T-helper 2 cell treated with Interferon-gamma antibody and Interleukin-4, amounts not matched to agents 5 μg/mL and 100 μg/mL, for 36 hours (primary cell): ENCODE data around the gene PCDHB10.
"Not testable (repeated sequence)": the region's sequence is repeated elsewhere in the genome, so short reads cannot be mapped to it uniquely, and the experiment has no call there.

Source experiments
- DNase-seq: peaks from one replicate; pipeline ENCODE4 v3.0.0; 2021; ENCODE audit warnings: low spot score
- H3K27ac Mint-ChIP-seq: one replicate; pipeline ENCODE4 v1.8.0; 2021; ENCODE audit warnings: mild to moderate bottlenecking, mixed read lengths
- H3K27me3 Mint-ChIP-seq: one replicate; pipeline ENCODE4 v1.8.0; 2021; ENCODE audit warnings: low read depth, mixed read lengths
- H3K36me3 Mint-ChIP-seq: one replicate; pipeline ENCODE4 v1.8.0; 2021; ENCODE audit warnings: low read depth, mixed read lengths
- H3K4me1 Mint-ChIP-seq: one replicate; pipeline ENCODE4 v1.8.0; 2021; ENCODE audit warnings: low read depth, mixed read lengths
- H3K4me3 Mint-ChIP-seq: one replicate; pipeline ENCODE4 v1.8.0; 2022; ENCODE audit warnings: mild to moderate bottlenecking, moderate library complexity, mixed read lengths
- H3K9me3 Mint-ChIP-seq: one replicate; pipeline ENCODE4 v1.8.0; 2021; ENCODE audit warnings: mixed read lengths

Gene PCDHB10

DNA sequence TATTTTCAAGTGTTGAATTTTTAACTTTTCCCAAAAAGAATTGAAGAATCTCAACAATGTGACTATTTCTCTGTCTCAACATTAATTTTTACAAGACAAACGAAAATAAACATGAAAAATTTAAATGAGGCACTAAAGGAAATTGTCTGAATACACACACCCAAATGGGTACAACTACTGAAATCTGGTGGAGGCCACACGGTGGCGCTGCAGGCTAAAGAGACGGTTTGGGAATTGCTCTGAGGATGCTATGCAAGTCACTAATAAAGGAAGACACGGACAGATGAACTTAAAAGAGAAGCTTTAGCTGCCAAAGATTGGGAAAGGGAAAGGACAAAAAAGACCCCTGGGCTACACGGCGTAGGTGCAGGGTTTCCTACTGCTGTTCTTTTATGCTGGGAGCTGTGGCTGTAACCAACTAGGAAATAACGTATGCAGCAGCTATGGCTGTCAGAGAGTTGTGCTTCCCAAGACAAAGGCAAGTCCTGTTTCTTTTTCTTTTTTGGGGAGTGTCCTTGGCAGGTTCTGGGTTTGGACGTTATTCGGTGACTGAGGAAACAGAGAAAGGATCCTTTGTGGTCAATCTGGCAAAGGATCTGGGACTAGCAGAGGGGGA lies at the start of gene PCDHB10:
Gene PCDHB10 (plus strand): TSS at position 244 of the 616 bp plus-strand sequence. CDS start 200 bp downstream, at position 444.
- Mint-ChIP-seq H3K4me1 (no peaks in the 10 kb centered on the region), H3K27me3 (no peaks in the 10 kb centered on the region), H3K4me3 (no peak within 1 kb of the TSS), H3K27ac (no peak within 1 kb of the TSS), H3K9me3 (peaks cover 37% of the 10 kb centered on the region), H3K36me3 (peaks cover 11% of the 10 kb centered on the region)
- no peak for DNase-seq

- DNase-seq = no peak
- H3K4me1 Mint-ChIP-seq = no peaks in the 10 kb centered on the region
Observed at GRCh38 chr5:141149812-141150211, 42.3 kb upstream of the PCDHB10 start, which contains the start of gene PCDHB6. PCDHB6 (plus strand) TSS chr5:141150057; CDS start chr5:141150258, 201 bp downstream.

DNA sequence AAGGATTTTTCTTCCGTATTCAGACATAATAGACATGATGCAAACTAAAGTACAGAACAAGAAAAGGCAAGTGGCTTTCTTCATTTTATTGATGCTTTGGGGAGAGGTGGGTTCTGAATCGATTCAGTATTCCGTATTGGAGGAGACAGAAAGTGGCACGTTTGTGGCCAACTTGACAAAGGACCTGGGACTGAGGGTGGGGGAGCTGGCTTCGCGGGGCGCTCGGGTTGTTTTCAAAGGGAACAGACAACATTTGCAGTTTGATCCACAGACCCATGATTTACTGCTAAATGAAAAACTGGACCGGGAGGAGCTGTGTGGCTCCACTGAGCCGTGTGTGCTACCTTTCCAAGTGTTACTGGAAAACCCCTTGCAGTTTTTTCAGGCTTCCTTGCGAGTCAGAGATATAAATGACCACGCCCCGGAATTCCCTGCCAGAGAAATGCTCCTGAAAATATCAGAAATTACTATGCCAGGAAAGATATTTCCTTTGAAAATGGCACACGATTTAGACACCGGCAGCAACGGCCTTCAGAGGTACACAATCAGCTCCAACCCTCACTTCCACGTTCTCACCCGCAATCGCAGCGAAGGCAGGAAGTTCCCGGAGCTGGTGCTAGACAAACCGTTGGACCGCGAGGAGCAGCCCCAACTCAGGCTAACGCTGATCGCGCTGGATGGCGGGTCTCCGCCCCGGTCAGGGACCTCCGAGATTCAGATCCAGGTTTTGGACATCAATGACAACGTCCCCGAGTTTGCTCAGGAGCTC lies 41.7 kb upstream of the PCDHB10 start:
- no peak for DNase-seq
- Mint-ChIP-seq H3K27me3 (no peaks in the 10 kb centered on the region), H3K27ac (no peak overlapping the region), H3K4me1 (no peaks in the 10 kb centered on the region), H3K36me3 (peaks cover 3% of the 10 kb centered on the region), H3K9me3 (peaks cover 39% of the 10 kb centered on the region), H3K4me3 (no peak overlapping the region)

More at GRCh38 chr5:141149812-141150211, 42.3 kb upstream of the PCDHB10 start, which contains the start of gene PCDHB6:
- Mint-ChIP-seq H3K36me3 (peaks cover 3% of the 10 kb centered on the region), H3K9me3 (peaks cover 37% of the 10 kb centered on the region), H3K27me3 (no peaks in the 10 kb centered on the region), H3K27ac (no peak within 1 kb of the TSS), H3K4me3 (no peak within 1 kb of the TSS)

DNA sequence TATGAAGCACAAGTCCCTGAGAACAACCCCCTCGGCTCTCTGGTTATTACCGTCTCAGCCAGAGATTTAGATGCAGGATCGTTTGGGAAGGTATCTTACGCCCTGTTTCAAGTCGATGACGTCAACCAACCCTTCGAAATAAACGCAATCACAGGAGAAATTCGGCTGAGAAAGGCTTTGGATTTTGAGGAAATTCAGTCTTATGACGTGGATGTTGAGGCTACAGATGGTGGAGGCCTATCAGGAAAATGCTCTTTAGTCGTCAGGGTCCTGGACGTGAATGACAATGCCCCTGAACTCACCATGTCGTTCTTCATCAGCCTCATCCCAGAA lies 41.2 kb upstream of the PCDHB10 start:
- Mint-ChIP-seq H3K4me1 (no peaks in the 10 kb centered on the region), H3K4me3 (no peak overlapping the region), H3K36me3 (peaks cover 3% of the 10 kb centered on the region), H3K9me3 (peaks cover 42% of the 10 kb centered on the region), H3K27ac (no peak overlapping the region), H3K27me3 (no peaks in the 10 kb centered on the region)
- no peak for DNase-seq

DNA sequence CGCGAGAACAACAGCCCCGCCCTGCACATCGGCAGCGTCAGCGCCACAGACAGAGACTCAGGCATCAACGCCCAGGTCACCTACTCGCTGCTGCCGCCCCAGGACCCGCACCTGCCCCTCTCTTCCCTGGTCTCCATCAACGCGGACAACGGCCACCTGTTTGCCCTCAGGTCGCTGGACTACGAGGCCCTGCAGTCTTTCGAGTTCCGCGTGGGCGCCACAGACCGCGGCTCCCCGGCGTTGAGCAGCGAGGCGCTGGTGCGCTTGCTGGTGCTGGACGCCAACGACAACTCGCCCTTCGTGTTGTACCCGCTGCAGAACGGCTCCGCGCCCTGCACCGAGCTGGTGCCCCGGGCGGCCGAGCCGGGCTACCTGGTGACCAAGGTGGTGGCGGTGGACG lies 40.5 kb upstream of the PCDHB10 start:
- peaks cover 49% of the 10 kb centered on the region for H3K9me3 Mint-ChIP-seq
- H3K36me3 Mint-ChIP-seq = not testable (repeated sequence)

DNA sequence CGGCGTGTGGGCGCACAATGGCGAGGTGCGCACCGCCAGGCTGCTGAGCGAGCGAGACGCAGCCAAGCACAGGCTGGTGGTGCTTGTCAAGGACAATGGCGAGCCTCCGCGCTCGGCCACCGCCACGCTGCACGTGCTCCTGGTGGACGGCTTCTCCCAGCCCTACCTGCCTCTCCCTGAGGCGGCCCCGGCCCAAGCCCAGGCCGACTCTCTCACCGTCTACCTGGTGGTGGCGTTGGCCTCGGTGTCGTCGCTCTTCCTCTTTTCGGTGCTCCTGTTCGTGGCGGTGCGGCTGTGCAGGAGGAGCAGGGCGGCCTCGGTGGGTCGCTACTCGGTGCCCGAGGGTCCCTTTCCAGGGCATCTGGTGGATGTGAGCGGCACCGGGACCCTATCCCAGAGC lies 40.1 kb upstream of the PCDHB10 start:
- not testable (repeated sequence) for DNase-seq

More for the DNA sequence above, 40.5 kb upstream of the PCDHB10 start:
- DNase-seq, H3K27ac Mint-ChIP-seq, H3K27me3 Mint-ChIP-seq, H3K4me3 Mint-ChIP-seq, H3K4me1 Mint-ChIP-seq: not testable (repeated sequence)

DNA sequence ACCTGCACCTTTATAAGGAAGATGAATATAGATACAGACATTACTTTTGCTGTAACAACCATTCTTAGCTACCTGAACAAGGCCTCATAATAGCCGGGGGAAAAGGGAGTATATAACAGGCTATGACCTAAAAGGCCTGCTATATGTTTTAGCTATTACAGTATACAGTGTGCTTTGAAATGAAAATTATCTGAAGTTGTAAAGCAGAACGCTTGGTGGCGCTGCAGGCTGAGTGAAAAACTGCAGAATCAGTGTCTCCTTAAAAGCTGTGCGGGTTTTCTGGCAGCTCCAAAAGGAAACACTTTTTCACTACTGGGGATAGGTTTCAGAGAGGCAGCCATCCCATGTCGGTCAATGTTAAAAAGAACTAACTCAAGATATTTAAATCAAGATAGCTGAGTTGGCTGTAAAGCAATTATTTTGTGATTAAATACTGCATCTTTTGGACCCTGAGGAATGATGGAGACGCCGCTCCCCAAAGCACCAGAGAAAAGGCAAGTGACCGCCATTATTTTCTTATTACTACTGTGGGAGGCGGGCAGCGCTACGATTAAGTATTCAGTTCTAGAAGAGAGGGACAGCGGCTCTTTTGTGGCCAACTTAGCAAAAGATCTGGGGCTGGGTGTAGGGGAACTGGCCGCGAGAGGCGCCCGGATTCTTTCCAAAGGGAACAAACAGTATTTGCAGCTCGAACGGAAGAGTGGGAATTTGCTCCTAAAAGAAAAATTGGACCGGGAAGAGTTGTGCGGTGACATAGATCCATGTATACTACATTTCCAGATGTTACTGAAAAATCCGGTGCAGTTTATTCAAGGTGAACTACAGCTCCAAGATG lies 36.4 kb upstream of the PCDHB10 start:
- no peaks in the 10 kb centered on the region for H3K4me1 Mint-ChIP-seq
- H3K4me3 Mint-ChIP-seq = no peak overlapping the region
- H3K27me3 Mint-ChIP-seq = no peaks in the 10 kb centered on the region
- peaks cover 42% of the 10 kb centered on the region for H3K9me3 Mint-ChIP-seq
- H3K27ac Mint-ChIP-seq = no peak overlapping the region
- no peak for DNase-seq
- peaks cover 3% of the 10 kb centered on the region for H3K36me3 Mint-ChIP-seq

More for the DNA sequence above, 40.1 kb upstream of the PCDHB10 start:
- H3K4me1 Mint-ChIP-seq, H3K4me3 Mint-ChIP-seq, H3K27ac Mint-ChIP-seq, H3K27me3 Mint-ChIP-seq, H3K36me3 Mint-ChIP-seq: not testable (repeated sequence)
- peaks cover 54% of the 10 kb centered on the region for H3K9me3 Mint-ChIP-seq

DNA sequence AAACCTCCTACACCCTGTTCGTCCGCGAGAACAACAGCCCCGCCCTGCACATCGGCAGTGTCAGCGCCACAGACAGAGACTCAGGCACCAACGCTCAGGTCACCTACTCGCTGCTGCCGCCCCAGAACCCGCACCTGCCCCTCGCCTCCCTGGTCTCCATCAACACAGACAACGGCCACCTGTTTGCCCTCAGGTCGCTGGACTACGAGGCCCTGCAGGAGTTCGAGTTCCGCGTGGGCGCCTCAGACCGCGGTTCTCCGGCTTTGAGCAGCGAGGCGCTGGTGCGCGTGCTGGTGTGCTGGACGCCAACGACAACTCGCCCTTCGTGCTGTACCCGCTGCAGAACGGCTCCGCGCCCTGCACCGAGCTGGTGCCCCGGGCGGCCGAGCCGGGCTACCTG lies 34.8 kb upstream of the PCDHB10 start:
- H3K4me3 Mint-ChIP-seq, H3K4me1 Mint-ChIP-seq, H3K27me3 Mint-ChIP-seq, DNase-seq, H3K36me3 Mint-ChIP-seq, H3K27ac Mint-ChIP-seq: not testable (repeated sequence)
- peaks cover 40% of the 10 kb centered on the region for H3K9me3 Mint-ChIP-seq

- not testable (repeated sequence) for H3K27me3 Mint-ChIP-seq, DNase-seq, H3K27ac Mint-ChIP-seq, H3K4me1 Mint-ChIP-seq, H3K36me3 Mint-ChIP-seq, H3K4me3 Mint-ChIP-seq
- H3K9me3 Mint-ChIP-seq = peaks cover 38% of the 10 kb centered on the region
Observed at GRCh38 chr5:141157901-141158300, 34.3 kb upstream of the PCDHB10 start.

- Mint-ChIP-seq H3K27ac (no peak within 1 kb of the TSS), H3K9me3 (peaks cover 14% of the 10 kb centered on the region), H3K27me3 (no peaks in the 10 kb centered on the region), H3K4me3 (no peak within 1 kb of the TSS), H3K36me3 (no peaks in the 10 kb centered on the region), H3K4me1 (no peaks in the 10 kb centered on the region)
- no peak for DNase-seq
Observed at GRCh38 chr5:141172381-141173204, 19.6 kb upstream of the PCDHB10 start, which contains the start of gene PCDHB7. PCDHB7 (plus strand) TSS chr5:141172644; CDS start chr5:141172836, 192 bp downstream.

GRCh38 chr5:141174291-141175104 lies 17.7 kb upstream of the PCDHB10 start:
- not testable (repeated sequence) for H3K27me3 Mint-ChIP-seq, H3K9me3 Mint-ChIP-seq, H3K4me1 Mint-ChIP-seq, DNase-seq, H3K27ac Mint-ChIP-seq, H3K36me3 Mint-ChIP-seq, H3K4me3 Mint-ChIP-seq

- Mint-ChIP-seq H3K27ac (no peak overlapping the region), H3K27me3 (no peaks in the 10 kb centered on the region), H3K9me3 (peaks cover 12% of the 10 kb centered on the region), H3K36me3 (no peaks in the 10 kb centered on the region), H3K4me3 (no peak overlapping the region), H3K4me1 (no peaks in the 10 kb centered on the region)
- DNase-seq = no peak
Observed at GRCh38 chr5:141175933-141176332, 16.2 kb upstream of the PCDHB10 start.
